Sigmoid colon (tissue), 7 donors: ENCODE results near the gene PVALB. TPM values are rescaled to one million over a fixed set of nuclear protein-coding genes. Genes with fewer than 3 reads are reported as not detected.

Source experiments
- DNase-seq: peaks from one replicate; pipeline ENCODE4 v3.0.0-alpha.2; 2019
- H3K27ac ChIP-seq, 4 donors: fragments of 200-600 bp; sonication (generic); one replicate each; pipeline ENCODE4 v1.5.1; 2016 to 2019; ENCODE audit warnings: mild to moderate bottlenecking in 1 of 4
- H3K27me3 ChIP-seq, 3 donors: fragments of 200-600 bp; sonication (generic); one replicate each; pipeline ENCODE4 v1.5.1; 2019; ENCODE audit warnings: mild to moderate bottlenecking in 1 of 3
- H3K36me3 ChIP-seq, 4 donors: fragments of 200-600 bp; sonication (generic); one replicate each; pipeline ENCODE4 v1.5.1; 2016 to 2019
- H3K4me1 ChIP-seq, 4 donors: fragments of 200-600 bp; sonication (generic); one replicate each; pipeline ENCODE4 v1.5.1; 2017 to 2019
- H3K4me3 ChIP-seq, 4 donors: fragments of 200-600 bp; sonication (generic); one replicate each; pipeline ENCODE4 v1.5.1; 2017 to 2019; ENCODE audit warnings: mild to moderate bottlenecking in 2 of 4, moderate library complexity in 1 of 4
- H3K9me3 ChIP-seq, 4 donors: fragments of 200-600 bp in 3 of 4; sonication (generic) in 3 of 4; one replicate each; pipeline versions ENCODE4 v1.5.1 to v1.6.1; 2013 to 2019
- EP300 ChIP-seq, 4 donors: sonication (generic); formaldehyde crosslinking; IDR thresholded peaks; one replicate each; pipeline ENCODE4 v1.6.1; 2017; ENCODE audit warnings: antibody characterized with exemption in 4 of 4
- POLR2A ChIP-seq, 2 donors: fragments of 450-650 bp; IDR thresholded peaks; one replicate each; pipeline ENCODE4 v1.6.1; 2016; ENCODE audit warnings: antibody characterized with exemption in 2 of 2, mild to moderate bottlenecking in 2 of 2, moderate library complexity in 2 of 2
- POLR2AphosphoS5 ChIP-seq, 4 donors: sonication (generic); formaldehyde crosslinking; IDR thresholded peaks; one replicate each; pipeline ENCODE4 v1.6.1; 2017; ENCODE audit warnings: antibody characterized with exemption in 4 of 4
- WGBS, 2 donors: extraction: QIAGEN DNeasy Blood & Tissue Kit; methylation state at CpG; one replicate each; pipeline ENCODE4 v1.1.7; 2013; 5-methylcytosine and 5-hydroxymethylcytosine counted together
- intact Hi-C: fragments of 100-400 bp; cut with DNase I; formaldehyde crosslinking; loops from one replicate; pipeline ENCODE4 v1.15.1; 2023
- polyA plus RNA-seq, 3 donors: library from polyadenylated mRNA; stranded (reverse); fragments of 200-250 nt; gene quantifications; one replicate each; pipeline ENCODE4 v1.2.3, GENCODE V29; 2013
- total RNA-seq, 4 donors: library from RNA; depleted of rRNA; stranded (reverse); fragments of >200 nt; gene quantifications; one replicate each; pipeline ENCODE4 v1.1.0, GENCODE V29; 2016
- TF ChIP-seq, protein P1 (sequence below), 4 experiments: fragments of 450-650 bp in 3 of 4; fragments of 200-600 bp in 1 of 4; IDR thresholded peaks; one replicate each; pipeline ENCODE4 v1.5.1; 2016 to 2019; ENCODE audit warnings: antibody characterized with exemption in 4 of 4, mild to moderate bottlenecking in 3 of 4, moderate library complexity in 2 of 4
- donor health status: healthy with polysubstance abuse.
- donor health status: Bipolar disorder and iron deficiency.
- donor health status: healthy.

Gene PVALB
- total and polyA plus RNA-seq, 7 donors: not detected

DNA sequence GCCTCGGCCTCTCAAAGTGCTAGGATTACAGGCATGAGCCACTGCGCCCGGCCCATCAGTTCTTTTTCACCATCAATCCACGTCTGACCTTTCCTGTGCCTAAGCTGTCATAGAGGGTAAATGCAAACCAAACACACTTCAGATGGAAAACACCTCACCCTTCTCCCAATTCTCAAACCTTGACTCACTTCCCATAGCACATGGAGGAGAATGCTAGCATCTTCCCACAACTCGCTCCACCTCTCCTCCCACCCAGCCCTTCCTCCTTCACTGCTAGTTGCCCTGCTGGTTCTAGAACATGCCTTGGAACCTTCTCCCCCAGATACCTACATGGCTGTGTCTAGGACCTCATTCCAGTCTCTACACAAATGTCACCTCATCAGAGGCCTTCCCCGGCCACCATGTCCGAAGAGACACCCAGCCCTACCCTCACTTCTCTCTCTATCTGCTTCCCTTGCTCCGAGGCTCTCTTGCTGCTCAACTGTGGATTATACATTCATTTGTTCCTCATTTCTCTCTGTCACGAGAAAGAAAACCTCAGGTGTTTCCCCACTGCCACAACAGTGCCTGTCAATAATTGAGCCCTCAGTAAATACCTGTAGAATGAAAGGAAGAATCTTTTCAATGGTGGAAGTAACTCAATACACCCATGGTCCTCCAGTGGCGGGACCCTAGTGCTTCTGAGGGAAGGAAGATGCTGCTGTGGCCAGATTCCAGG lies 22.7 kb upstream of the PVALB start:
- no peak for DNase-seq
- H3K27ac ChIP-seq: no peak overlapping the region
- no peaks in the 10 kb centered on the region for H3K36me3 ChIP-seq
- no peaks in the 10 kb centered on the region for H3K9me3 ChIP-seq
- TF ChIP-seq POLR2AphosphoS5 (IDR thresholded peaks at IDR 0.05) (no peak), EP300 (IDR thresholded peaks at IDR 0.05) (no peak), POLR2A (IDR thresholded peaks at IDR 0.05) (no peak)
- TF ChIP-seq, protein P1, sequence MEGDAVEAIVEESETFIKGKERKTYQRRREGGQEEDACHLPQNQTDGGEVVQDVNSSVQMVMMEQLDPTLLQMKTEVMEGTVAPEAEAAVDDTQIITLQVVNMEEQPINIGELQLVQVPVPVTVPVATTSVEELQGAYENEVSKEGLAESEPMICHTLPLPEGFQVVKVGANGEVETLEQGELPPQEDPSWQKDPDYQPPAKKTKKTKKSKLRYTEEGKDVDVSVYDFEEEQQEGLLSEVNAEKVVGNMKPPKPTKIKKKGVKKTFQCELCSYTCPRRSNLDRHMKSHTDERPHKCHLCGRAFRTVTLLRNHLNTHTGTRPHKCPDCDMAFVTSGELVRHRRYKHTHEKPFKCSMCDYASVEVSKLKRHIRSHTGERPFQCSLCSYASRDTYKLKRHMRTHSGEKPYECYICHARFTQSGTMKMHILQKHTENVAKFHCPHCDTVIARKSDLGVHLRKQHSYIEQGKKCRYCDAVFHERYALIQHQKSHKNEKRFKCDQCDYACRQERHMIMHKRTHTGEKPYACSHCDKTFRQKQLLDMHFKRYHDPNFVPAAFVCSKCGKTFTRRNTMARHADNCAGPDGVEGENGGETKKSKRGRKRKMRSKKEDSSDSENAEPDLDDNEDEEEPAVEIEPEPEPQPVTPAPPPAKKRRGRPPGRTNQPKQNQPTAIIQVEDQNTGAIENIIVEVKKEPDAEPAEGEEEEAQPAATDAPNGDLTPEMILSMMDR (IDR thresholded peaks at IDR 0.05): no peak
- H3K4me3 ChIP-seq: no peak overlapping the region
- intact Hi-C loops: no loop called here
- WGBS, 2 donors: 75 to 79% methylated on average over 10 of the region's 10 CpGs
- peaks cover 0 to 3% (median 0%) of the 10 kb centered on the region in 3 donors for H3K27me3 ChIP-seq
- H3K4me1 ChIP-seq: no peaks in the 10 kb centered on the region

DNA sequence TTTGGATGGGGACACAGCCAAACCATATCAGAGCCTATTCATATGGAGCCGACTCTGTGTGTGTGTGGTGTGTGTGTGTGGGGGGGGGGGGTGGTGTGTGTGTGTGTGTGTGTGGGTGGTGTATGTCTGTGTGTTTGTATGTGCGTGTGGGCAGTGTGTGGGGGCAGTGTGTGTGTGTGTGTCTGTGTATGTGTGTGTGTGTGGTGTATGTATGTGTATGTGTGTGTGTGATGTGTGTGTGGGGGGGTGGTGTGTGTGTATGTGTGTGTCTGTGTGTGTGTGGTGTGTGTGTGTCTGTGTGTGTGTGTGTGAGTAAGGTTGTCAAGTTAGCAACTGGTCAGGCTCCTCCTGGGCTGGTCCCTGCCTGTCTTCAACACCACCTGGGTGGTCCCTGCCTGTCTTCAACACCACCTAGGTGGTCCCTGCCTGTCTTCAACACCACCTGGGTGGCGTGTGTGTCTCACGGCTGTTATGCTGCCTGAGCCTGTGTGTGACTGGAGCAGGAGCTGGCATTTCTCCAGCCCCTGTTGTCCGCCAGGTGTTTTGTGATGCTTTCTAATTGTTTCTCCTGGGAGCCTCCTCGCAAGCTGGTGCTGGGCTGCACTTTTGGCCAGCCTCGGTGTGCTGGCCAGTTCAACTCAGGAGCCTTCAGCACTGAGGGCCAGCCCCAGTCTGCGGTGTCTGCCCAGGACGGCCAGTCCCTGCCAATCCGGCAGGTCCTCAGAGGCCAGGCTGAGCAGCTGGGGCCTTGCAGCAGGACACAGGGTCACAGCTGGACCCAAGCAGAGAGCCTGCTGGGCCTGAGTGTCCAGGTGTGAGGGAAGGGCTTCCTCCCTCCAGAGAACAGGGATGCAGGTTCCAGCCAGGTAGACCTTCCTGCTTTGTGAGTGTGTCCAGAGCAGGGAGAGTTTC lies 21.5 kb upstream of the PVALB start:
- Histone ChIP-seq H3K27ac (no peak overlapping the region), H3K4me1 (no peaks in the 10 kb centered on the region), H3K9me3 (no peaks in the 10 kb centered on the region), H3K36me3 (no peaks in the 10 kb centered on the region), H3K27me3 (peaks cover 0 to 3% (median 0%) of the 10 kb centered on the region in 3 donors), H3K4me3 (no peak overlapping the region)
- no peak for DNase-seq
- intact Hi-C loops: no loop called here
- TF ChIP-seq, protein P1 (IDR thresholded peaks at IDR 0.05): no peak
- TF ChIP-seq EP300 (IDR thresholded peaks at IDR 0.05): no peak
- no peak for TF ChIP-seq POLR2A (IDR thresholded peaks at IDR 0.05)
- TF ChIP-seq POLR2AphosphoS5 (IDR thresholded peaks at IDR 0.05): no peak
- 79% methylated on average over 10 of the region's 10 CpGs for WGBS, 2 donors

DNA sequence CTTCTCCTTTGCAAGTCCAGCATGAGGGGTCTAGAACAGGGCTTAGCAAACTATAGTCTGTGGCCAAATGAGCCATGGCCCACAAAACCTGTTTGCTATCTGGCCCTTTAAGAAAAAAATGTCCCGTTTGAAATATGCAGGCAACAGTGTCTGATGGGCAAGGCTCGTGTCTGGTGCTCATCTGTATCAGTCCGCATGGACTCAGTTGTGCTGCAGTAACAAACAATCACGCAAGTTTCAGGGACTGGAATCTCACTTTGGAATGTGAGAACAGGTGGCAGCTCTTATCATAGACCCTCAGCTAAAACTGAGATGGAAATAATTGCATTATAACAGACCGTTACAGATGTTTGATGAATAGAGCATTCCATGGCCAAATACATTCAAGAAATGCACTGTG lies 19.1 kb upstream of the PVALB start:
- Histone ChIP-seq H3K4me1 (no peaks in the 10 kb centered on the region), H3K27me3 (peaks cover 0 to 3% (median 0%) of the 10 kb centered on the region in 3 donors), H3K27ac (no peak overlapping the region), H3K36me3 (no peaks in the 10 kb centered on the region), H3K4me3 (no peak overlapping the region), H3K9me3 (no peaks in the 10 kb centered on the region)
- TF ChIP-seq EP300 (IDR thresholded peaks at IDR 0.05) (no peak), POLR2AphosphoS5 (IDR thresholded peaks at IDR 0.05) (no peak), POLR2A (IDR thresholded peaks at IDR 0.05) (no peak)
- TF ChIP-seq, protein P1 (IDR thresholded peaks at IDR 0.05): no peak
- DNase-seq: no peak
- intact Hi-C loops: no loop called here
- 57 to 74% methylated on average over 5 of the region's 5 CpGs for WGBS, 2 donors

DNA sequence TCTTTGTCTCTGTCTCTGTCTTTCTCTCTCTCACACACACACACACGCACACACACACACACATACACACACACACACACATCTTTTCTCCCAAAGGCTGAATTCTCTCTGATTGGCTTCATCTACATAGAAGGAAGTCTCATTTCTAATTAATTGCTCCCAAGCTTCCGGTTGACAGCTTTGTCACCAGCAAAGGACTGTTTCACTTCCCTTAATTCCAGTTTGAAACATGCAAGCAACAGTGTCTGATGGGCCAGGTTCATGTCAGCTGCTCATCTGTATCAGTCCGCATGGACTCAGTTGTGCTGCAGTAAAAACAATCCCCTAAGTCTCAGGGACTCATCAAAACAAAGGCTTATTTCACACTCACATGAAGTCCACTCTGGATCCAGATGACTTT lies 16.2 kb upstream of the PVALB start:
- TF ChIP-seq POLR2A (IDR thresholded peaks at IDR 0.05) (no peak), POLR2AphosphoS5 (IDR thresholded peaks at IDR 0.05) (no peak), EP300 (IDR thresholded peaks at IDR 0.05) (no peak)
- TF ChIP-seq, protein P1 (IDR thresholded peaks at IDR 0.05): no peak
- no peak overlapping the region for H3K27ac ChIP-seq
- no peak overlapping the region for H3K4me3 ChIP-seq
- intact Hi-C loops: no loop called here
- H3K4me1 ChIP-seq: no peaks in the 10 kb centered on the region
- H3K9me3 ChIP-seq: no peaks in the 10 kb centered on the region
- no peak for DNase-seq
- H3K27me3 ChIP-seq: no peaks in the 10 kb centered on the region
- WGBS, 2 donors: 67 to 78% methylated on average over 3 of the region's 3 CpGs
- H3K36me3 ChIP-seq: no peaks in the 10 kb centered on the region
